ENCODE measurements around the gene ZNF664.

Gene ZNF664

GRCh38 chr12:123972457-123973401, at the start of gene ZNF664, which contains the start of gene CCDC92:
Gene ZNF664 (plus strand): TSS chr12:123973215. CDS start chr12:124012145, 38,930 bp downstream.
Gene CCDC92 (minus strand): TSS chr12:123972831. CDS start chr12:123944305, 28,526 bp downstream.
- DNase-seq, result peak; percentile 93 to 97

GRCh38 chr12:123923927-123924326, 49.1 kb upstream of the ZNF664 start:
- no peak for DNase-seq

- DNase-seq, result no peak
Observed at GRCh38 chr12:123924539-123924938, 48.5 kb upstream of the ZNF664 start.

- DNase-seq, result peak; percentile 58 to 82
Observed at GRCh38 chr12:123928274-123928865, 44.6 kb upstream of the ZNF664 start.

GRCh38 chr12:123928897-123929296, 44.1 kb upstream of the ZNF664 start:
- DNase-seq, result no peak

GRCh38 chr12:123929946-123930583, 43.0 kb upstream of the ZNF664 start:
- DNase-seq, result no peak

- no peak for DNase-seq
Observed at GRCh38 chr12:123931686-123932321, 41.2 kb upstream of the ZNF664 start.

- DNase-seq, result no peak
Observed at GRCh38 chr12:123933214-123933613, 39.8 kb upstream of the ZNF664 start.

- no peak for DNase-seq
Observed at GRCh38 chr12:123934016-123934620, 38.9 kb upstream of the ZNF664 start.

GRCh38 chr12:123934829-123935228, 38.2 kb upstream of the ZNF664 start:
- no peak for DNase-seq

GRCh38 chr12:123935956-123936355, 37.1 kb upstream of the ZNF664 start:
- DNase-seq, result no peak

GRCh38 chr12:123936471-123936870, 36.5 kb upstream of the ZNF664 start:
- DNase-seq, result no peak

GRCh38 chr12:123936956-123937706, 35.9 kb upstream of the ZNF664 start:
- DNase-seq, result no peak

- no peak for DNase-seq
Observed at GRCh38 chr12:123937707-123938591, 35.1 kb upstream of the ZNF664 start.

GRCh38 chr12:123938679-123939480, 34.1 kb upstream of the ZNF664 start:
- peak in 1 of 2 experiments; percentile 14 for DNase-seq

GRCh38 chr12:123939716-123940626, 33.0 kb upstream of the ZNF664 start:
- DNase-seq, result no peak

- DNase-seq, result no peak
Observed at GRCh38 chr12:123940627-123940966, 32.4 kb upstream of the ZNF664 start.

- DNase-seq, result no peak
Observed at GRCh38 chr12:123941000-123941399, 32.0 kb upstream of the ZNF664 start.
